IMR-90 (cell line): ENCODE data around the gene SV2B. TPM values are rescaled to one million over a fixed set of nuclear protein-coding genes. Genes with fewer than 3 reads are reported as not detected.

Experiments used
- ATAC-seq: fragments of 200-7000 bp; cut with Tn5 transposase; 2 replicates; pipeline ENCODE4 v1.9.1; 2020; ENCODE audit warnings: low read depth, mild to moderate bottlenecking, moderate library complexity
- BruUV-seq: library from RNA; stranded (reverse); fragments of 400-500 nt; replicated peaks from 2 replicates; lab custom pipeline; 2021; lab: Mats Ljungman, UMichigan
- CTCF ChIA-PET: fragments of 300-600 bp; formaldehyde crosslinking; extraction: SDS; loops from one replicate; lab custom pipeline; 2021; ENCODE audit warnings: antibody characterized with exemption; lab: Yijun Ruan, JAX
- POLR2A ChIA-PET: fragments of 300-600 bp; sonication (Branson Sonifier 250); formaldehyde crosslinking; loops from one replicate; lab custom pipeline; 2022; ENCODE audit warnings: antibody characterized with exemption; ENCODE audit not compliant: unreplicated experiment; lab: Charles Lee
- DNase-seq: peaks from one replicate; pipeline ENCODE4 v3.0.0; 2013
- H2AFZ ChIP-seq: replicated peaks from 2 replicates; pipeline ENCODE3; 2013; ENCODE audit warnings: low read length, mild to moderate bottlenecking; ENCODE audit not compliant: poor library complexity
- H2AK5ac ChIP-seq: 2 replicates; pipeline ENCODE4 v1.6.1; 2013; ENCODE audit warnings: low read depth, low read length, inconsistent platforms
- H2AK9ac ChIP-seq: replicated peaks from 2 replicates; pipeline ENCODE3; 2013; ENCODE audit warnings: mild to moderate bottlenecking, low read depth, low read length, moderate library complexity; ENCODE audit not compliant: poor library complexity
- H2BK120ac ChIP-seq: 2 replicates; pipeline ENCODE4 v1.6.1; 2013; ENCODE audit warnings: low read depth, low read length, inconsistent platforms
- H2BK15ac ChIP-seq: 3 replicates; pipeline ENCODE4 v1.6.1; 2013; ENCODE audit warnings: low read depth, low read length, inconsistent platforms
- H2BK20ac ChIP-seq: 2 replicates; pipeline ENCODE4 v1.6.1; 2013; ENCODE audit warnings: low read depth, mild to moderate bottlenecking, inconsistent platforms, low read length, moderate library complexity
- H2BK5ac ChIP-seq: 2 replicates; pipeline ENCODE4 v1.6.1; 2013; ENCODE audit warnings: mild to moderate bottlenecking, low read depth, low read length, inconsistent platforms; ENCODE audit not compliant: poor library complexity, severe bottlenecking
- H3K14ac ChIP-seq: replicated peaks from 2 replicates; pipeline ENCODE4 v1.6.1; 2013; ENCODE audit warnings: low read depth, low read length, inconsistent platforms
- H3K18ac ChIP-seq: 2 replicates; pipeline ENCODE4 v1.6.1; 2013; ENCODE audit warnings: low read depth, low read length, control low read depth
- H3K23ac ChIP-seq: 2 replicates; pipeline ENCODE4 v1.6.1; 2013; ENCODE audit warnings: low read depth, low read length, inconsistent platforms
- H3K27ac ChIP-seq: 2 replicates; pipeline ENCODE4 v1.5.1; 2013; ENCODE audit warnings: mild to moderate bottlenecking, control low read depth, low read length; ENCODE audit not compliant: insufficient read depth
- H3K27me3 ChIP-seq: 2 replicates; pipeline ENCODE4 v1.6.1; 2013; ENCODE audit warnings: low read length; ENCODE audit not compliant: control insufficient read depth, insufficient read depth
- H3K36me3 ChIP-seq: 2 replicates; pipeline ENCODE4 v1.6.1; 2013; ENCODE audit warnings: low read length, mixed read lengths; ENCODE audit not compliant: control insufficient read depth, insufficient read depth
- H3K4ac ChIP-seq: 2 replicates; pipeline ENCODE4 v1.6.1; 2013; ENCODE audit warnings: low read depth, low read length, inconsistent platforms
- H3K4me1 ChIP-seq: 2 replicates; pipeline ENCODE4 v1.6.1; 2013; ENCODE audit warnings: low read length, mixed read lengths; ENCODE audit not compliant: control insufficient read depth, insufficient read depth
- H3K4me2 ChIP-seq: 2 replicates; pipeline ENCODE4 v1.6.1; 2013; ENCODE audit warnings: low read depth, mild to moderate bottlenecking, control low read depth, low read length, moderate library complexity
- H3K4me3 ChIP-seq: 2 replicates; pipeline ENCODE4 v1.5.1; 2013; ENCODE audit warnings: low read depth, mild to moderate bottlenecking, control low read depth, low read length, moderate library complexity; ENCODE audit not compliant: insufficient read depth
- H3K56ac ChIP-seq: 2 replicates; pipeline ENCODE4 v1.6.1; 2013; ENCODE audit warnings: low read length, inconsistent platforms; ENCODE audit not compliant: insufficient read depth; ENCODE audit errors: extremely low read depth
- H3K79me1 ChIP-seq, 2 experiments: 2 replicates each; pipeline ENCODE4 v1.6.1; 2013; ENCODE audit warnings: low read length in 2 of 2, inconsistent platforms in 1 of 2, low read depth in 1 of 2
- H3K9ac ChIP-seq: 2 replicates; pipeline ENCODE4 v1.6.1; 2013; ENCODE audit warnings: low read depth, low read length, control low read depth
- H3K9me1 ChIP-seq: 2 replicates; pipeline ENCODE4 v1.6.1; 2013; ENCODE audit warnings: low read length, inconsistent platforms; ENCODE audit not compliant: insufficient read depth
- H3K9me3 ChIP-seq: 2 replicates; pipeline ENCODE4 v1.6.1; 2013; ENCODE audit warnings: low read length; ENCODE audit not compliant: control insufficient read depth, insufficient read depth
- H4K20me1 ChIP-seq: 2 replicates; pipeline ENCODE4 v1.6.1; 2013; ENCODE audit warnings: low read length, inconsistent platforms; ENCODE audit not compliant: insufficient read depth
- H4K5ac ChIP-seq: 2 replicates; pipeline ENCODE4 v1.6.1; 2013; ENCODE audit warnings: mild to moderate bottlenecking, low read depth, low read length, control low read depth
- H4K8ac ChIP-seq, 2 experiments: 2 replicates each; pipeline ENCODE4 v1.6.1; 2013; ENCODE audit warnings: low read depth in 2 of 2, low read length in 2 of 2, control low read depth in 1 of 2, inconsistent platforms in 1 of 2
- H4K91ac ChIP-seq: 2 replicates; pipeline ENCODE4 v1.6.1; 2013; ENCODE audit warnings: low read depth, low read length, inconsistent platforms; ENCODE audit not compliant: insufficient read depth
- BHLHE40 ChIP-seq: fragments of 150-350 bp; IDR thresholded peaks from 2 replicates; pipeline ENCODE4 v1.6.1; 2016; ENCODE audit warnings: mild to moderate bottlenecking, low read depth, low read length
- CEBPB ChIP-seq: IDR thresholded peaks from 2 replicates; pipeline ENCODE4 v1.6.1; 2012; ENCODE audit warnings: low read depth, low read length, improper control_type of control experiment
- CHD1 ChIP-seq: IDR thresholded peaks from 2 replicates; pipeline ENCODE4 v1.6.1; 2012; ENCODE audit warnings: low read depth, low read length, improper control_type of control experiment
- CTCF ChIP-seq: conservative IDR thresholded peaks from 2 replicates; pipeline ENCODE4 v1.5.1; 2012; ENCODE audit warnings: mild to moderate bottlenecking, low read depth, low read length, improper control_type of control experiment
- MAZ ChIP-seq: IDR thresholded peaks from 2 replicates; pipeline ENCODE4 v1.6.1; 2012; ENCODE audit warnings: low read depth, mild to moderate bottlenecking, low read length, improper control_type of control experiment, moderate library complexity, borderline replicate concordance
- MXI1 ChIP-seq: IDR thresholded peaks from 2 replicates; pipeline ENCODE4 v1.6.1; 2012; ENCODE audit warnings: low read depth, mild to moderate bottlenecking, low read length, moderate library complexity, borderline replicate concordance
- NFE2L2 ChIP-seq: fragments of 150-350 bp; IDR thresholded peaks from 2 replicates; pipeline ENCODE4 v1.6.1; 2016; ENCODE audit warnings: low read depth, mild to moderate bottlenecking, low read length
- POLR2A ChIP-seq: IDR thresholded peaks from 2 replicates; pipeline ENCODE4 v1.6.1; 2012; ENCODE audit warnings: mild to moderate bottlenecking, low read depth, low read length
- RCOR1 ChIP-seq: IDR thresholded peaks from 2 replicates; pipeline ENCODE4 v1.6.1; 2012; ENCODE audit warnings: mild to moderate bottlenecking, low read length, improper control_type of control experiment; ENCODE audit not compliant: insufficient replicate concordance
- USF2 ChIP-seq: fragments of 150-350 bp; IDR thresholded peaks from 2 replicates; pipeline ENCODE4 v1.6.1; 2017; ENCODE audit warnings: mild to moderate bottlenecking, antibody characterized with exemption, low read length, low read depth
- WGBS, 2 experiments: methylation state at CpG; one replicate each; pipeline versions ENCODE4 v1.1.5 to v1.1.7; 2013; ENCODE audit warnings: missing lambda C conversion rate in 2 of 2; ENCODE audit not compliant: insufficient read length in 1 of 2; ENCODE audit errors: extremely low coverage in 2 of 2; 5-methylcytosine and 5-hydroxymethylcytosine counted together
- dilution Hi-C: fragments of 300-500 bp; cut with HindIII; formaldehyde crosslinking; loops from one replicate; pipeline ENCODE4 v1.14.3; 2018; ENCODE audit warnings: low sequenced_read_pairs; ENCODE audit not compliant: unreplicated experiment
- in situ Hi-C: fragments of 300-500 bp; cut with MboI; formaldehyde crosslinking; loops from 3 replicates; pipeline ENCODE4 v1.14.3; 2019; ENCODE audit warnings: low sequenced_read_pairs, inconsistent platforms, mixed read lengths
- intact Hi-C: fragments of 100-400 bp; cut with micrococcal nuclease; formaldehyde crosslinking; loops from 2 replicates; pipeline ENCODE4 v1.10.0; 2022
- polyA plus RNA-seq, 3 experiments: library from polyadenylated mRNA; depleted of rRNA; stranded (reverse); fragments of >200 nt; gene quantifications; 2 replicates each; pipeline ENCODE4 v1.2.3, GENCODE V29; 2012; ENCODE audit warnings: low replicate concordance in 1 of 3
- total RNA-seq: library from RNA; depleted of rRNA; stranded (reverse); fragments of >200 nt; gene quantifications from 2 replicates; pipeline ENCODE4 v1.2.3, GENCODE V29; 2012

Gene SV2B
- total and polyA plus RNA-seq, 2 of the 4 experiments (the other 2 are of a cell fraction), result not detected

- H3K4ac ChIP-seq, result no peak overlapping the region
- H2AFZ ChIP-seq, result no peak overlapping the region
- H4K8ac ChIP-seq, result no peak overlapping the region
- H2BK5ac ChIP-seq, result no peak overlapping the region
- H3K9me1 ChIP-seq, result no peaks in the 10 kb centered on the region
- no peaks in the 10 kb centered on the region for H3K4me1 ChIP-seq
- H3K18ac ChIP-seq, result no peak overlapping the region
- DNase-seq, result no peak
- no peak overlapping the region for H2AK5ac ChIP-seq
- no peak for ATAC-seq
- dilution Hi-C loops, result loop anchor here (25.0 kb wide), 1 partner anchor 193 kb away; no protein-coding TSS in a partner anchor
- H3K23ac ChIP-seq, result no peak overlapping the region
- H3K36me3 ChIP-seq, result no peaks in the 10 kb centered on the region
- POLR2A ChIA-PET, result no interaction called here
- H3K9ac ChIP-seq, result no peak overlapping the region
- no peak overlapping the region for H2AK9ac ChIP-seq
- no peak overlapping the region for H3K27ac ChIP-seq
- H2BK20ac ChIP-seq, result no peak overlapping the region
- TF ChIP-seq BHLHE40 (no peak), MXI1 (no peak), NFE2L2 (no peak), CEBPB (no peak), CTCF (no peak), USF2 (no peak), RCOR1 (no peak), CHD1 (no peak), MAZ (no peak), POLR2A (no peak)
- H3K56ac ChIP-seq, result no peak overlapping the region
- H3K9me3 ChIP-seq, result no peaks in the 10 kb centered on the region
- in situ Hi-C loops, result no loop called here
- no peak overlapping the region for H3K14ac ChIP-seq
- BruUV-seq, result no TSS peak
- no peak overlapping the region for H3K4me3 ChIP-seq
- H3K27me3 ChIP-seq, result no peaks in the 10 kb centered on the region; the same call in 1 of the 2 replicates
- intact Hi-C loops, result no loop called here
- no peak overlapping the region for H3K4me2 ChIP-seq
- no peak overlapping the region for H4K91ac ChIP-seq
- no peak overlapping the region for H2BK15ac ChIP-seq
- no peak overlapping the region for H2BK120ac ChIP-seq
- CTCF ChIA-PET, result interaction anchor here (0.6 kb wide), 1 partner anchor 735 kb away, joined by 3 read pairs; no protein-coding TSS in a partner anchor
- no CpG with 5 or more reads among the region's 3 CpGs for WGBS, 2 experiments
- no peaks in the 10 kb centered on the region for H4K20me1 ChIP-seq
- no peak overlapping the region for H4K5ac ChIP-seq
- no peaks in the 10 kb centered on the region for H3K79me1 ChIP-seq
Observed at GRCh38 chr15:91068966-91069365, 31.1 kb upstream of the SV2B start.
